SK-N-MC (cell line): Measurements from ENCODE around the gene LEAP2.

Experiments used
- EZH2 ChIP-seq: fragments of 200-600 bp; sonication (generic); IDR thresholded peaks from one replicate; pipeline ENCODE4 v1.6.1; 2017; ENCODE audit warnings: antibody characterized with exemption
- POLR2AphosphoS5 ChIP-seq: IDR thresholded peaks from 2 replicates; pipeline ENCODE4 v1.6.1; 2012; ENCODE audit warnings: mild to moderate bottlenecking, low read depth, low read length, borderline replicate concordance

DNA sequence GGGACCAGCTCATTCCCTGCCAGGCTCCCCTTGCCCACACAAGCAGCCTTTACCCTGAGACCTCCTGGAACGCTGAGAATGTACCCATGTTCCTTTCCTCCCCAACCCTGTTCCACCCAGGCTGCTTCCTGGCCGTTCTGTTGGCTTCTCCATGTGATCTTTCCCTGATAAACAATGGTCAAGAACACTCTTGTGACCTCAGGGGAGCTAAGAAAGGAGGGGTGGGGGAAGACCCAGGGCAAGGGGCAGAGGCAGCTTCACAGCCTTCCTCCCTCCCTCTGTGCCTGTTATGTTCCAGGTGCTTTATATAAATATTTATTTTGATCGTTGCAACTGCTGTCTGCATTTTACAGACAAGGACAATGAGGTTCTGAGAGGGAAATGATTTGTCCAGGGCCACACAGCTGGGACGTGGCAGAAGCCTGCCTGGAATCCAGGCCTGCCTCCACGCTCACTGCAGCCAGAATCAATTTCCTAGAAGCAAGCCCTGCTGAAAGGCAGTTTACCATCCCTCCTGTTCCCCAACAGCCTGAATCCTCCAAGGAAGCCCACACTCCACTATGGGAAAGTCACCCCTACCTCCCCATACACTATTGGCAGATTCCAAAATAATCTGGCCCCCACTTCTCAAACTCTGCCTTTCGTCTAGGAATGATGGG is 46.9 kb upstream of the LEAP2 start:
- TF ChIP-seq POLR2AphosphoS5 (no peak), EZH2 (no peak)
